Activated CD4-positive, alpha-beta T cell treated with anti-CD3 and anti-CD28 coated beads for 36 hours (primary cell): ENCODE measurements around the gene TRMT44. TPM values are rescaled to one million over a fixed set of nuclear protein-coding genes. Genes with fewer than 3 reads are reported as not detected.

ENCODE experiments used
- ATAC-seq: fragments of 200-7000 bp; cut with Tn5 transposase; one replicate; pipeline ENCODE4 v1.10.0; 2021; ENCODE audit warnings: mild to moderate bottlenecking, moderate library complexity
- CTCF ChIA-PET: fragments of 350-600 bp; sonication (Branson Sonifier 250); formaldehyde crosslinking; loops from one replicate; lab custom pipeline; 2021; ENCODE audit warnings: antibody characterized with exemption; lab: Charles Lee
- POLR2A ChIA-PET: fragments of 350-600 bp; sonication (Branson Sonifier 250); formaldehyde crosslinking; loops from one replicate; lab custom pipeline; 2021; ENCODE audit warnings: antibody characterized with exemption, inconsistent platforms; lab: Charles Lee
- DNase-seq: peaks from one replicate; pipeline ENCODE4 v3.0.0-alpha.2; 2020
- H3K27ac Mint-ChIP-seq: one replicate; pipeline ENCODE4 v1.8.0; 2021; ENCODE audit warnings: mixed read lengths
- H3K27me3 Mint-ChIP-seq: one replicate; pipeline ENCODE4 v1.8.0; 2021; ENCODE audit warnings: mixed read lengths
- H3K36me3 Mint-ChIP-seq: one replicate; pipeline ENCODE4 v1.8.0; 2021; ENCODE audit warnings: low read depth, mixed read lengths
- H3K4me1 Mint-ChIP-seq: one replicate; pipeline ENCODE4 v1.8.0; 2021; ENCODE audit warnings: mixed read lengths
- H3K4me3 Mint-ChIP-seq: one replicate; pipeline ENCODE4 v1.8.0; 2021; ENCODE audit warnings: mild to moderate bottlenecking, moderate library complexity, mixed read lengths
- H3K9me3 Mint-ChIP-seq: one replicate; pipeline ENCODE4 v1.8.0; 2021; ENCODE audit warnings: low read depth, mixed read lengths
- intact Hi-C, 2 experiments: fragments of 100-400 bp; cut with DNase I in 1 of 2; cut with micrococcal nuclease in 1 of 2; formaldehyde crosslinking; loops; one replicate each; pipeline versions ENCODE4 v1.14.2 to v1.15.1; 2022 to 2024; cut with DNase I, micrococcal nuclease
- total RNA-seq, 2 experiments: library from RNA; stranded (reverse); gene quantifications; one replicate each; pipeline ENCODE4 v1.2.3, GENCODE V29; 2021

TRMT44 gene
- total RNA-seq, 2 experiments from 2014 or later: 20.1 to 24.5 TPM

GRCh38 chr4:8437281-8437680 lies 3.3 kb upstream of the TRMT44 start:
- intact Hi-C loops: loop anchor here in 1 of 2 experiments (10.0 kb wide), 1 partner anchor 462 kb away; no protein-coding TSS in a partner anchor

GRCh38 chr4:8438743-8439142 lies 1.8 kb upstream of the TRMT44 start:
- Mint-ChIP-seq H3K27me3 (no peaks in the 10 kb centered on the region), H3K27ac (peak overlapping the region; percentile 48), H3K36me3 (peaks cover 8% of the 10 kb centered on the region), H3K4me3 (peak overlapping the region; percentile 93), H3K4me1 (peaks cover 75% of the 10 kb centered on the region), H3K9me3 (no peaks in the 10 kb centered on the region)
- intact Hi-C loops: loop anchor here in 1 of 2 experiments (10.0 kb wide), 1 partner anchor 464 kb away; no protein-coding TSS in a partner anchor
- DNase-seq (no peak), ATAC-seq (no peak)
- ChIA-PET POLR2A (no interaction called here), CTCF (interaction anchor here (1.2 to 1.8 kb wide), 2 partner anchors 10 to 12 kb away, joined by 3 to 6 read pairs; no protein-coding TSS in a partner anchor)

More at GRCh38 chr4:8437281-8437680, 3.3 kb upstream of the TRMT44 start:
- Mint-ChIP-seq H3K4me1 (peaks cover 64% of the 10 kb centered on the region), H3K27ac (peak overlapping the region; percentile 56), H3K27me3 (no peaks in the 10 kb centered on the region), H3K4me3 (peak overlapping the region; percentile 24), H3K36me3 (peaks cover 11% of the 10 kb centered on the region), H3K9me3 (no peaks in the 10 kb centered on the region)
- ChIA-PET POLR2A (no interaction called here), CTCF (interaction anchor here (1.8 kb wide), 1 partner anchor 9 kb away, joined by 6 read pairs; no protein-coding TSS in a partner anchor)
- ATAC-seq (no peak), DNase-seq (no peak)

GRCh38 chr4:8439168-8439567 lies 1.4 kb upstream of the TRMT44 start:
- Mint-ChIP-seq H3K4me1 (peaks cover 79% of the 10 kb centered on the region), H3K27me3 (no peaks in the 10 kb centered on the region), H3K27ac (peak overlapping the region; percentile 48), H3K4me3 (peak overlapping the region; percentile 93), H3K9me3 (no peaks in the 10 kb centered on the region), H3K36me3 (peaks cover 10% of the 10 kb centered on the region)
- DNase-seq (no peak), ATAC-seq (no peak)
- POLR2A ChIA-PET: no interaction called here
- CTCF ChIA-PET: interaction anchor here (1.2 to 1.3 kb wide), 2 partner anchors 11 to 13 kb away, joined by 3 to 6 read pairs; no protein-coding TSS in a partner anchor
- intact Hi-C loops: loop anchor here in 1 of 2 experiments (10.0 kb wide), 1 partner anchor 464 kb away; no protein-coding TSS in a partner anchor

DNA sequence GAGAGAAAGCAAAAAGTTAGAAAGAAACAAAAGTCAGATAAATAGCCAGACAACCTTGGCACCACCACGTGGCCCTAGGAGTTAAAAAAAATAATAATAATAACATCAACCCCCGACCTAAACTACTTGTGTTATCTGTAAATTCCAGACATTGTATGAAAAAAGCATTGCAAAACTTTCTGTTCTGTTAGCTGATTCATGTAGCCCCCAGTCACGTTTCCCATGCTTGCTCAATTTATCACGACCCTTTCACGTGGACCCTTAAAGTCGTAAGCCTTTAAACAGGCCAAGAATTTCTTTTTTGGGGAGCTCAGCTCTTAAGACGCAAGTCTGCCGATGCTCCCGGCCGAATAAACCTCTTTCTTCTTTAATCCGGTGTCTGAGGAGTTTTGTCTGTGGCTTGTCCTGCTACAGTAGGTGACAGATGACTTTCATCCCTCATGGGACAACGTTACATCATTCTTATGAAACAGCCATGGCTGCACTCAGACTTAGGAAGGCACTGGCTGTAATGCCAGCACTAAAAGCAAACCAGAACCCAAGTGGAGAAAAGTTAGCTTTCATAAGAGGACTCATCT lies 574 bp upstream of the TRMT44 start:
- Mint-ChIP-seq H3K4me3 (peak overlapping the region; percentile 93), H3K27me3 (no peaks in the 10 kb centered on the region), H3K36me3 (peaks cover 10% of the 10 kb centered on the region), H3K9me3 (no peaks in the 10 kb centered on the region), H3K4me1 (peaks cover 75% of the 10 kb centered on the region), H3K27ac (peak overlapping the region; percentile 99)
- POLR2A ChIA-PET: interaction anchor here (0.9 to 2.6 kb wide), 2 partner anchors 10 to 21 kb away, joined by 3 to 6 read pairs; no protein-coding TSS in a partner anchor
- peak; percentile 57 for ATAC-seq
- intact Hi-C loops: loop anchor here (1.0 to 10.0 kb wide), 5 partner anchors 12 to 1658 kb away; partner anchors contain the start of genes ABLIM2 (in 1 of the 2), GRPEL1 (in 1 of the 2) and KIAA0232 (in 1 of the 2)
- DNase-seq: peak; percentile 46
- CTCF ChIA-PET: interaction anchor here (0.6 to 1.3 kb wide), 3 partner anchors 11 to 1355 kb away, joined by 3 to 6 read pairs (median 4); no protein-coding TSS in a partner anchor

DNA sequence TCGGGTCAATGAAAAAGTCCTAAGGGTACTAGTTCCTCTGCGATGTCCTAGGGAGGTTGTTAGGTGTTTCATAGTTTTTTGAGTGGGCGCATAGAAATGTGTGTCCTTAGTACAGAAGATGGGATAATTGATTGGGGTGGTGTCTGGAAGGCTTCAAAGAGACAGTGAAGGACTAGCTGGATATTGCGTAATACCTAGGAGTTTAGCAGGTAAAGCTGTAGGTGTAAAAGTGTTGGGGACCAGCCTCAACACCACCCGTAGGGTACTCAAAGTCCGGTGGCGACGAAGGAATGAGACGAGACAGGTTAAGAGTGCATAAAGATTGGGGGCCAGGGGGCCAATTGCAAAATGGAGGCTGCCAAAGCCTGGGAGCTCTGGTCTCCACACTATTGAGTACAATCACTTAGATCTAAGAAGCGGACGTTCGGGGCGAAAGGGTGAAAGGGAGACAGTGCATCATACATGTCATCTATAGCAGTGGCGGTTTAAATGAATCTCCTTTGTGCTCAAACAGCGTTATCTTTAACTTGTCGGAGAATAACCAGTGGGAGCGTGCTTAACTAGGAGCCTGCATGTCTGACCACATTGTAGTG lies 1.0 kb downstream of the TRMT44 start:
- H3K36me3 Mint-ChIP-seq: peaks cover 15% of the 10 kb centered on the region
- no peaks in the 10 kb centered on the region for H3K27me3 Mint-ChIP-seq
- H3K4me3 Mint-ChIP-seq: peak overlapping the region; percentile 93
- H3K4me1 Mint-ChIP-seq: peaks cover 66% of the 10 kb centered on the region
- intact Hi-C loops: loop anchor here in 1 of 2 experiments (5.0 kb wide), 2 partner anchors 1374 to 1659 kb away; partner anchors contain the start of genes GRPEL1 and KIAA0232
- no peak for ATAC-seq
- ChIA-PET CTCF (interaction anchor here (1.1 kb wide), 1 partner anchor 13 kb away, joined by 3 read pairs; no protein-coding TSS in a partner anchor), POLR2A (interaction anchor here (0.5 to 2.6 kb wide), 2 partner anchors 22 to 573 kb away, joined by 6 to 7 read pairs; no protein-coding TSS in a partner anchor)
- no peak for DNase-seq
- no peaks in the 10 kb centered on the region for H3K9me3 Mint-ChIP-seq
- H3K27ac Mint-ChIP-seq: peak overlapping the region; percentile 49

DNA sequence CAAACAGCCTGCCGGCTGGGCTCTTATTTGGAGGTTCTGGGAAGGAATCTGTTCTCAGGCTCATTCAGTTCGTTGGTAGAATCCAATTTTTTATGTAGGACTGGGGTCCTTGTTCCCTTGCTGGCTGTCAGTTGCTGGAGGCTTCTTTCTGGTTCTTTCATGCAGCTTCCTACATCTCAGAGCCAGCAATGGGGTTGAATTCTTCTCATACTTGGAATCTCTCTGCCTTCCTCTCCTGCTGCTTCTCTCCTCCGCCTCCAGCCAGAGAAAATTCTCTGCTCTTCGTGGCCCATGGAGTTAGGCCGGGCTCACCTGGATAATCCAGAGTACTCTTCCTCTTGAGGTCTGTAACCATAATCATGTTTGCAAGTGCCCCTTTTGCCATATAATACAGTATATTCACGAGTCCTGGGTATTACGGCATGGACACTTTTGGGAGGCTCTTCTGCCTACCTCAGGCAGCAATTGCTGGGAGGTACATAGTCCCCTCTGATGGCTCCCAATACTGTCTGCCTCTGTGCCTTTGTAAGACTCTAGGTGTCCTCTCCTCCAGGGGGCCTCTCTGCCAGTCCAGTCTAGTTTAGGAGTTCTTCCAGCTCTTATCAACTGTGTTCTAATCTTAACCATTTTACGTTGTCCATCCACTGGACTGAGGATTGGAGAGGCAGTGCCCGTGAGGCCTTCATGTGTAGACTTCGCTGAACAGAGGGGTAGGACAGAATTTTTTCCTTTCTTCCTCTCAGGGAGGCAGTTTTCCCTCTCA lies 2.2 kb downstream of the TRMT44 start:
- Mint-ChIP-seq H3K27ac (no peak overlapping the region), H3K4me1 (peaks cover 59% of the 10 kb centered on the region), H3K4me3 (peak overlapping the region; percentile 93), H3K27me3 (no peaks in the 10 kb centered on the region), H3K9me3 (no peaks in the 10 kb centered on the region), H3K36me3 (peaks cover 13% of the 10 kb centered on the region)
- no peak for ATAC-seq
- intact Hi-C loops: loop anchor here in 1 of 2 experiments (5.0 kb wide), 2 partner anchors 1375 to 1660 kb away; partner anchors contain the start of genes GRPEL1 and KIAA0232
- no peak for DNase-seq
- ChIA-PET POLR2A (no interaction called here), CTCF (no interaction called here)

- H3K36me3 Mint-ChIP-seq: peaks cover 17% of the 10 kb centered on the region
- H3K27me3 Mint-ChIP-seq: no peaks in the 10 kb centered on the region
- peaks cover 50% of the 10 kb centered on the region for H3K4me1 Mint-ChIP-seq
- ATAC-seq: no peak
- ChIA-PET POLR2A (no interaction called here), CTCF (no interaction called here)
- DNase-seq: no peak
- no peak overlapping the region for H3K27ac Mint-ChIP-seq
- intact Hi-C loops: loop anchor here in 1 of 2 experiments (5.0 kb wide), 2 partner anchors 1376 to 1662 kb away; partner anchors contain the start of genes GRPEL1 and KIAA0232
- H3K4me3 Mint-ChIP-seq: peak overlapping the region; percentile 10
- no peaks in the 10 kb centered on the region for H3K9me3 Mint-ChIP-seq
Observed at GRCh38 chr4:8443801-8444200, 3.2 kb downstream of the TRMT44 start.

DNA sequence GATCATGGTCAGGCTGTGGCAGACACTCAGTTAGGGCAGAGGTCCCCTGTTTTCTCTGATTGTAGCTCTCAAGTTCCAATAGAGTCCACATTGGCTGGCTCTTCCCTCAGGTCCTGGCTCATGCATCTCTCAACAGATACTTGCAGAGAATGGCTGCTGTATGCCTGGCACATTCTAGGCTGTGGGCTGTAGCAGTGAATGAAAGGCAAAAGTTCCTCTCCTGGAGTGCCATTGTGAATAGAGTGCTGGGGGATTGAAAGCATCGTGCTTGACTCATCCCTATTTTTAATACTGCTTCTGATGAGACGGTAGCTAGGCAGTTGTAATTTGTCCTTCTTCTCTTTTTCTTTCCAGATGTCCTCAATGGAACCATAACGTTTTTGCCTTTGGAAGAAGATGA lies 5.5 kb downstream of the TRMT44 start:
- ATAC-seq (no peak), DNase-seq (no peak)
- Mint-ChIP-seq H3K4me3 (no peak overlapping the region), H3K27me3 (no peaks in the 10 kb centered on the region), H3K9me3 (no peaks in the 10 kb centered on the region), H3K36me3 (peaks cover 19% of the 10 kb centered on the region), H3K27ac (no peak overlapping the region), H3K4me1 (peaks cover 38% of the 10 kb centered on the region)
- ChIA-PET CTCF (interaction anchor here (0.6 to 1.0 kb wide), 3 partner anchors 17 to 684 kb away, joined by 3 to 5 read pairs (median 3); no protein-coding TSS in a partner anchor), POLR2A (no interaction called here)
- intact Hi-C loops: no loop called here

DNA sequence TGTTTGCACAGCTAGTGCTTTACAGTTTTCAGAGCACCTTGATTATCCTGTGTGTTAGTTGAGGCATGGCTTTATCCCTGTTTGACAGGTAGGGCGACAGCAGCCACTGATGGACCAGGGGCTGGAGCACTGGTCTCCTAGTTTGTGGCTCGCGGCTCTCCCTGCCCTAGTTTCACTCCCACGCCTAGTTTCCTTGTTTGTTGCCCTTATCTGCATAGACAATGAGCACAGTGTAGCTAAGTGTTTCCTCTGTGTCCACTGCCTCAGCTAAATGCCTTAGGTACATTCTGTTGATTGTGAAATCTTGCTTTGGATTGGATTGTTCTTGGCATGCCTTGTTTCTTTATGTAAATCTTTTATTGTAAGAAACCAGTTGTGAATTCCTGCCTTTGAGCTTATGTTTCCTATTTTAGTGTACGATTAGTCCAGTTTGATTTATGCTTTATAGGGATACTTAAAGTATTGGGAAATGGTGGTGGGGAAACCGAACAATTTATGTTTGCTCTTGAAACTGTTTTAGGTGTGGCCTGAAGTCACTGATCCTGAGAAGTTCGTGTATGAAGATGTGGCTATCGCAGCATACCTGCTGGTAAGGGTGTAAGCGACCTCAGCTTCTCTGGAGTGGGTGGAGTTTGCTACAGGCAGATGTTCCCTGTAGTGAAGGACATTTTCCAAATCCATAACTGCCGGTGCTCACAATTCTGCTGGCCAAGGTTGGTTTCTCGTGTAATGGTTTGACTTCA lies 11.0 kb downstream of the TRMT44 start:
- CTCF ChIA-PET: interaction anchor here (0.6 to 1.9 kb wide), 3 partner anchors 12 to 211 kb away, joined by 3 to 9 read pairs (median 4); no protein-coding TSS in a partner anchor
- ATAC-seq: no peak
- POLR2A ChIA-PET: no interaction called here
- Mint-ChIP-seq H3K9me3 (no peaks in the 10 kb centered on the region), H3K36me3 (peaks cover 37% of the 10 kb centered on the region), H3K4me1 (no peaks in the 10 kb centered on the region), H3K27me3 (no peaks in the 10 kb centered on the region), H3K4me3 (no peak overlapping the region), H3K27ac (no peak overlapping the region)
- no peak for DNase-seq
- intact Hi-C loops: no loop called here

- Mint-ChIP-seq H3K36me3 (peaks cover 46% of the 10 kb centered on the region), H3K4me1 (no peaks in the 10 kb centered on the region), H3K9me3 (no peaks in the 10 kb centered on the region), H3K27ac (no peak overlapping the region), H3K4me3 (no peak overlapping the region), H3K27me3 (no peaks in the 10 kb centered on the region)
- intact Hi-C loops: no loop called here
- ChIA-PET CTCF (interaction anchor here (1.3 kb wide), 1 partner anchor 138 kb away, joined by 3 read pairs; no protein-coding TSS in a partner anchor), POLR2A (no interaction called here)
- DNase-seq (no peak), ATAC-seq (no peak)
Observed at GRCh38 chr4:8453957-8454356, 13.4 kb downstream of the TRMT44 start.
